NCI-H345 (cell line): ENCODE data around the gene CORO1C.

Experiments used
- DNase-seq: peaks from one replicate; lab custom pipeline; 2025; lab: John Stamatoyannopoulos, UW

Gene CORO1C

DNA sequence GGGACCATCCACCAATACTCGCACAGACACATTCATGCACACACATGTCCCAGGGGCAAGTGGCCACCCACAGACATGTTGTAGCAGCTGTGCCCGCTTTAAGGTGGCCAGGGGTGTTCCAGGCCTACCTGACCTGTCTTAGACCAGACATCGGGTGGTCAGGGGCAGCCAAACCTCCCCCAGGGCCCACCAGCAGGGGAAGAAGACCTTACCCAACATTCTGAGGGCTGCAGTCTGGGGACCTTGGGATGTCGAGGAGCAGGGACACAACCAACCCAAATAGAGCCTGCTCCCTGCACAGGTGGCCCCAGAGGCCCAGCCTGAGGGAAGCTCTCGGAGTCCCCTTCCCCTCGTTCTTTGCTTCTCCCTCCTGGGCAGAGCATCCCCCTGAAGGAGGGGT lies 131.8 kb downstream of the CORO1C start:
- DNase-seq = no peak

DNA sequence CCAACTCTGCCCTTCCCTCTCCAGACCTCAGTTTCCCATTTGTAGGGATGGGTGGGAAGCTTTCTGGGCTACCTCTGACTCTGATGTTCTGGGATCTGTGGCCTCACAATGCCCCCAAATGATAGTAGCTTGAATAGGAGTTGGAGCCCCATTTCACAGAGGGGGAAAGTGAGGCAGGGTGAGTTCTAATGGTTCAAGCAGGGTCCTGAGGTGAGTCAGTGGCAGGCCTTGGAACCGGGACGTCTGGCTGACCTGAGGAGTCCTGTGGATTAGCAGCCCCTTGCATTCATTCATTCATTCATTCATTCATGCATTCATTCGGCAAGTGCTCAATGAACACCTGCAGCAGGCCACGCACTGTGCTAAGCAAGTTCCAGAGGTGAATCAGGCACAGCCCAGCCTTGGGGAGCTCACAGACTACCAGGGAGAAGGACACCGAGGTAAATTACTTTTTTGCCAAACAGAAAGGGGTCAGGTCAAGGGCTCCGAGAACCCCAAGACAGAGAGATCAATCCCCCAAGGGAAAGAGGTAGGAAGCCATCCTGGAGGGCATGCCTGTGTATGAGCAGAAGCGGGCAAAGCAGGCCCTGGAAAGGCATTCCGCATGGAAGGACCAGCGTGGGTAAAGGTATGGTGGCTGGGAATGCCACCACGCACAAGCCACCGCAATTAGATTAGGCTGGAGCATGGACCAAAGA lies 132.6 kb downstream of the CORO1C start:
- no peak for DNase-seq

DNA sequence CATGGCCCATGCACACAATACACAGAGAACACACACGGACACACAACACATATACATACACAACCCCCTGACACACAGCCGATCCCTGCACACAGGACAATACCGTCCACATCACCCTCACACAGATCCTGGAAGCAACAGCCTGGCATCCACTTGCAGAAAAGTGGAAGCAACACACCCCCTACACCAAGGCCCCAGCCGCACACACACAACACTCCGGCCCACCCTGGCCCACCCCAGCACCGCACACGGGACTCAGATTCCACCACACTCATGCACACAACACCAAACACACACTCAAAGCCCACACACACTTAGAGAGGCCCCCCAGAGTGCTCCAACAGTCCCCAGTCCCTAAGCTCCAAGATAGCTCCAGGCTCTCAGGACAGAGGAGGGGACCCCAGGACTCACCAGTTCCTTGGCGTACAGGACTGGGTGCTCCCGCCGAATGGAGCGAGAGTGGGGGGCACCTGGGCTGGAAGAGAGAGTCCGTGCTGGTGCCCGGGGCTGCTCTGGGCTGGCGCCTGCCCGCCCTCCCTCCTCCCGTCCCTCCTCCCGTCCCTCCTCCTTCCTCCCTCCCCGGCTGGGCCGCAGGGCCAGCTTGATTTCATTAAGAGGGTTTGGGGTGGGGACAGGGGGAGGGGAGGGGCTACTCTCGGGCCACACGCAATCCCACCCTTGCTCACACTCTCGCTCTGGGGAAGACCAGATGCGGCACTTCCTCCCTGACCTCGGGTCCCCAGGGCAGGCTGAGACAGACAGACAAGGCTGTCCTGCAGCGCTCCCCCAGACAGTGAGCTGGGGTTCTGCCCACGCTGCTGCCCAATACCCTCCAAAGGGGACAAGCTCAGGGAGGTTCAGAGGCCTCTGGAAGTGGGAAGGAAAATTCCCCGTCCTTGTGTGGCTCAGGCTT lies 133.5 kb downstream of the CORO1C start, which contains the start of gene TMEM119:
TMEM119 (minus strand) TSS at position 526 of the 913 bp plus-strand sequence. CDS start 5,701 bp downstream, outside the sequence.
- no peak for DNase-seq

DNA sequence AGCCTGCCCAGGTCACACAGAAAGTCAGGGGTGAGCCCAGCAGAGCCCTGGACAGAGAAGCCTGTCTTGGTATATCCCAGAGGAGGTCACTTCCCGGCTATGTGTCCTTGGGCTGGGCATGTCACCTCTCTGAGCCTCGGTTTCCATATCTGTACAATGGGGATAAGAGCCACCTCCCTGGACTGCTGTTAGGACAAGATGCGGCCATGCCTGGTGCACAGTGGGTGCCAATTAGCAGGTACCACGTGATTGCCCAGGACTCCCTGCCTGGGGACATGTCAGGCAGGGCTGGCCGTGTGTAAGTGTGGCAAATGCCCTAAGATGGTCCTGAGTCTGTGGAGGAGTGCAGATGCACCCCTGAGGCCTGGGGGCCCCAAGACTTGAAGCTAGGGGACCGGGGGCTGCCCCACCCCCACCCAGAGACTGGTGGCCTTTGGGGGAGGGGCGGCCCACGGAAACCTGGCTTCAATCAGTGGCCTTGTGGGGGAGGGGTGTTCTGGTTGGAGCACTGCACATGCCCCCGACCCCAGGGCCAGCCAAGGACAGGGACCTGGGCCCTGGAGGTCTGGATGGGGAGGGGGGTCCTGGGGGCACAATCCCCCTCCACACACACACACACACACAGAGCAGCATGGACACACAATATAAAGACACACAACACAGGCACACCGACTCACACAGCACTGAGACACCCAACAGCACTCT lies 134.3 kb downstream of the CORO1C start:
- no peak for DNase-seq

DNA sequence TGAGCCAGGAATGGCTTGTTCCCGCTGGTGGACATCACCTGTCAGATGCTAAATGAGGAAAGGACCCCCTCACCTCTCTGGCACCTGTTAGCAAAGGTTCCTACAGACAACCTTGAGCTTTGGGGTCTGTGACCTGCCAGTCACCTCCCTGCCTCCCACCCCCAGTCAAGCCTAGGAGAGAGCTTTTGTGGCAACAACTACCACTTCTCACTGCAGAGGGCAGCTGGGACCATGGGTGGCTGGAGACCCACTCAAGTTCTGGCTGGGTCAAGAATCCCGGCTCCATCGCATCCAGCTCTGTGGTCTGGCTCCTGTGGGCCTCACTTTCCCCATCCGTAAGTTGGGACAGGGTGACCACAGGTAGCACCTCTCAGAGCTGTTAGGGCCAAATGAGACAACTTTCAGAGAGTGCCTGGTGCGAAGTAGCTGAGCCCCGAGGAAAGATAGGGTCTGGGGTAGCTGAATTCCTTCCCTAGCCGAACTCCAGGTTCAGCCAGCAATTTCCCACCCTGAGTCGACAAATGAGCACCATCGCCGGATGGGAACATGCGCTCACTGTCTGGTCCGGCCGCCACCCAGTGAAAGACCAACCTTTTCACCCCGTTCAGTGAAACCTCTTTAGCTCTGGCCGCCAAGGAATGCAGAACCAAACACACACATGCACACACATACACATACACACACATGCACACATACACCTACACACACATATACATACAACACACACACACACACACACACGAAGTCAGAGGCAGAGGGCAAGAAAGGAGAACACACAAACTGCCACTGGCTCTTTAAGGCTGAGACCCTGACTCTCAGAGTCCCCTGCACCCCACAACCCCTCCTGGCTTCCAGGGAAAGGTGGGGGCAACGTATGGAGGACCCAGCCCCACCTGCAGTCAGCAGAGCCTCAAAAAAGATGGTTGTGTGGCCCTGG lies 135.3 kb downstream of the CORO1C start:
- no peak for DNase-seq
